Immature natural killer cell (primary cell): ENCODE data around the gene RPRD1A. TPM values are rescaled to one million over a fixed set of nuclear protein-coding genes. Genes with fewer than 3 reads are reported as not detected.

Experiments used
- DNase-seq, 3 donors: peaks; one replicate each; pipeline ENCODE4 v3.0.0; 2022; ENCODE audit warnings: mixed read lengths in 1 of 3
- H3K27ac Mint-ChIP-seq, 6 donors: one replicate each; pipeline ENCODE4 v1.8.0; 2020; ENCODE audit warnings: mixed read lengths in 6 of 6, mild to moderate bottlenecking in 5 of 6, inconsistent platforms in 4 of 6, moderate library complexity in 3 of 6
- H3K27me3 Mint-ChIP-seq, 3 donors: one replicate each; pipeline ENCODE4 v1.8.0; 2020 to 2021; ENCODE audit warnings: low read depth in 3 of 3, mild to moderate bottlenecking in 3 of 3, mixed read lengths in 3 of 3, moderate library complexity in 3 of 3, inconsistent platforms in 1 of 3
- H3K36me3 Mint-ChIP-seq, 3 donors: one replicate each; pipeline ENCODE4 v1.8.0; 2020; ENCODE audit warnings: mixed read lengths in 3 of 3, inconsistent platforms in 2 of 3, mild to moderate bottlenecking in 2 of 3
- H3K4me1 Mint-ChIP-seq, 2 donors: one replicate each; pipeline ENCODE4 v1.8.0; 2020; ENCODE audit warnings: inconsistent platforms in 2 of 2, mild to moderate bottlenecking in 2 of 2, mixed read lengths in 2 of 2, moderate library complexity in 1 of 2
- H3K4me3 Mint-ChIP-seq, 5 donors: one replicate each; pipeline ENCODE4 v1.8.0; 2020; ENCODE audit warnings: mild to moderate bottlenecking in 5 of 5, mixed read lengths in 5 of 5, inconsistent platforms in 3 of 5, moderate library complexity in 3 of 5
- H3K9me3 Mint-ChIP-seq, 6 donors: one replicate each; pipeline ENCODE4 v1.8.0; 2020; ENCODE audit warnings: mild to moderate bottlenecking in 6 of 6, mixed read lengths in 6 of 6, inconsistent platforms in 4 of 6, moderate library complexity in 3 of 6
- polyA plus RNA-seq, 3 donors: library from polyadenylated mRNA; unstranded; fragments of 300-500 nt; fragmentation: Illumina TruSeq; gene quantifications; one replicate each; pipeline ENCODE4 v1.2.3, GENCODE V29; 2021

RPRD1A gene
- polyA plus RNA-seq, 3 donors from 2014 or later: 6.3 to 11.0 (median 7.4) TPM

- no peaks in the 10 kb centered on the region for H3K36me3 Mint-ChIP-seq
- no peak for DNase-seq
- H3K9me3 Mint-ChIP-seq: no peaks in the 10 kb centered on the region
- H3K27ac Mint-ChIP-seq: no peak overlapping the region
- peaks cover 9 to 14% of the 10 kb centered on the region in 2 donors for H3K4me1 Mint-ChIP-seq
- H3K27me3 Mint-ChIP-seq: peaks cover 0 to 4% (median 0%) of the 10 kb centered on the region in 3 donors
- H3K4me3 Mint-ChIP-seq: no peak overlapping the region
Measured at GRCh38 chr18:35998967-35999366, 68.4 kb downstream of the RPRD1A start.

- H3K27ac Mint-ChIP-seq: no peak overlapping the region
- DNase-seq: no peak
- H3K4me1 Mint-ChIP-seq: no peaks in the 10 kb centered on the region
- H3K4me3 Mint-ChIP-seq: no peak overlapping the region
- peaks cover 0 to 7% (median 4%) of the 10 kb centered on the region in 3 donors for H3K36me3 Mint-ChIP-seq
- no peaks in the 10 kb centered on the region for H3K27me3 Mint-ChIP-seq
- no peaks in the 10 kb centered on the region for H3K9me3 Mint-ChIP-seq
Measured at GRCh38 chr18:35993013-35993412, 74.3 kb downstream of the RPRD1A start.

- H3K27me3 Mint-ChIP-seq: no peaks in the 10 kb centered on the region
- no peak overlapping the region for H3K4me3 Mint-ChIP-seq
- peaks cover 6 to 13% (median 10%) of the 10 kb centered on the region in 3 donors for H3K36me3 Mint-ChIP-seq
- DNase-seq: no peak
- H3K4me1 Mint-ChIP-seq: no peaks in the 10 kb centered on the region
- H3K9me3 Mint-ChIP-seq: no peaks in the 10 kb centered on the region
- H3K27ac Mint-ChIP-seq: no peak overlapping the region
Measured at GRCh38 chr18:35991696-35992095, 75.7 kb downstream of the RPRD1A start.

GRCh38 chr18:35983818-35984217 lies 83.5 kb downstream of the RPRD1A start:
- peaks cover 0 to 3% (median 2%) of the 10 kb centered on the region in 3 donors for H3K27me3 Mint-ChIP-seq
- no peaks in the 10 kb centered on the region for H3K4me1 Mint-ChIP-seq
- no peak for DNase-seq
- peaks cover 21 to 37% (median 24%) of the 10 kb centered on the region in 3 donors for H3K36me3 Mint-ChIP-seq
- H3K9me3 Mint-ChIP-seq: no peaks in the 10 kb centered on the region
- H3K4me3 Mint-ChIP-seq: no peak overlapping the region
- no peak overlapping the region for H3K27ac Mint-ChIP-seq

GRCh38 chr18:35983147-35983546 lies 84.2 kb downstream of the RPRD1A start:
- Mint-ChIP-seq H3K4me3 (no peak overlapping the region), H3K27ac (no peak overlapping the region), H3K36me3 (peaks cover 25 to 44% (median 28%) of the 10 kb centered on the region in 3 donors), H3K4me1 (peaks cover 0 to under 1% of the 10 kb centered on the region in 2 donors), H3K27me3 (peaks cover 0 to 3% (median 2%) of the 10 kb centered on the region in 3 donors), H3K9me3 (no peaks in the 10 kb centered on the region)
- DNase-seq: no peak

GRCh38 chr18:35982409-35983114 lies 84.8 kb downstream of the RPRD1A start:
- peaks cover 0 to 3% (median 2%) of the 10 kb centered on the region in 3 donors for H3K27me3 Mint-ChIP-seq
- no peak for DNase-seq
- no peak overlapping the region for H3K4me3 Mint-ChIP-seq
- no peak overlapping the region for H3K27ac Mint-ChIP-seq
- no peaks in the 10 kb centered on the region for H3K9me3 Mint-ChIP-seq
- H3K4me1 Mint-ChIP-seq: peaks cover 0 to 6% of the 10 kb centered on the region in 2 donors
- H3K36me3 Mint-ChIP-seq: peaks cover 29 to 48% (median 33%) of the 10 kb centered on the region in 3 donors

- Mint-ChIP-seq H3K36me3 (peaks cover 23 to 54% (median 42%) of the 10 kb centered on the region in 3 donors), H3K9me3 (no peaks in the 10 kb centered on the region), H3K27ac (no peak overlapping the region), H3K4me3 (no peak overlapping the region), H3K27me3 (peaks cover 0 to 3% (median 0%) of the 10 kb centered on the region in 3 donors), H3K4me1 (peaks cover 7 to 26% of the 10 kb centered on the region in 2 donors)
- DNase-seq: no peak
Measured at GRCh38 chr18:35979112-35979511, 88.2 kb downstream of the RPRD1A start.

GRCh38 chr18:35974181-35974580 lies 93.2 kb downstream of the RPRD1A start:
- Mint-ChIP-seq H3K27ac (peak overlapping the region; percentile 71 to 92 (median 90)), H3K4me1 (peaks cover 39 to 66% of the 10 kb centered on the region in 2 donors), H3K4me3 (peak overlapping the region; percentile 89 to 99 (median 96)), H3K27me3 (peaks cover 6 to 17% (median 6%) of the 10 kb centered on the region in 3 donors), H3K9me3 (no peaks in the 10 kb centered on the region), H3K36me3 (peaks cover 12 to 28% (median 27%) of the 10 kb centered on the region in 3 donors)
- DNase-seq: no peak

- H3K4me3 Mint-ChIP-seq: peak overlapping the region; percentile 89 to 99 (median 96)
- H3K27me3 Mint-ChIP-seq: peaks cover 6 to 17% (median 6%) of the 10 kb centered on the region in 3 donors
- H3K9me3 Mint-ChIP-seq: no peaks in the 10 kb centered on the region
- peaks cover 39 to 66% of the 10 kb centered on the region in 2 donors for H3K4me1 Mint-ChIP-seq
- no peak for DNase-seq
- peak overlapping the region; percentile 88 to 98 (median 92) for H3K27ac Mint-ChIP-seq
- H3K36me3 Mint-ChIP-seq: peaks cover 12 to 26% (median 25%) of the 10 kb centered on the region in 3 donors
Measured at GRCh38 chr18:35973650-35974049, 93.7 kb downstream of the RPRD1A start.

- peak within 1 kb of the TSS; percentile 88 to 98 (median 93) for H3K27ac Mint-ChIP-seq
- H3K4me1 Mint-ChIP-seq: peaks cover 39 to 58% of the 10 kb centered on the region in 2 donors
- H3K36me3 Mint-ChIP-seq: peaks cover 4 to 13% (median 13%) of the 10 kb centered on the region in 3 donors
- H3K27me3 Mint-ChIP-seq: peaks cover 6 to 17% (median 6%) of the 10 kb centered on the region in 3 donors
- H3K9me3 Mint-ChIP-seq: no peaks in the 10 kb centered on the region
- H3K4me3 Mint-ChIP-seq: peak within 1 kb of the TSS; percentile 89 to 99 (median 96)
- DNase-seq: peak; percentile 91 to 92 (median 92)
Measured at GRCh38 chr18:35972197-35973000, 95.0 kb downstream of the RPRD1A start, which contains the start of gene RMP24. Gene RMP24, plus strand, starts transcription at chr18:35972679.

GRCh38 chr18:35971661-35972196 lies 95.6 kb downstream of the RPRD1A start:
- H3K27me3 Mint-ChIP-seq: peaks cover 6 to 17% (median 7%) of the 10 kb centered on the region in 3 donors
- peak overlapping the region; percentile 88 to 98 (median 93) for H3K27ac Mint-ChIP-seq
- H3K36me3 Mint-ChIP-seq: peaks cover 4 to 10% (median 10%) of the 10 kb centered on the region in 3 donors
- H3K9me3 Mint-ChIP-seq: no peaks in the 10 kb centered on the region
- H3K4me1 Mint-ChIP-seq: peaks cover 39 to 56% of the 10 kb centered on the region in 2 donors
- peak in 1 of 3 donors; percentile 11 for DNase-seq
- peak overlapping the region; percentile 89 to 99 (median 96) for H3K4me3 Mint-ChIP-seq

- no peak for DNase-seq
- H3K4me1 Mint-ChIP-seq: peaks cover 34 to 44% of the 10 kb centered on the region in 2 donors
- H3K27me3 Mint-ChIP-seq: peaks cover 6 to 19% (median 7%) of the 10 kb centered on the region in 3 donors
- H3K9me3 Mint-ChIP-seq: peaks cover 0 to 2% (median 0%) of the 10 kb centered on the region in 6 donors
- peak overlapping the region; percentile 14 to 89 (median 55) for H3K27ac Mint-ChIP-seq
- peaks cover 0 to 6% (median 0%) of the 10 kb centered on the region in 3 donors for H3K36me3 Mint-ChIP-seq
- peak overlapping the region in 4 of 5 donors; percentile 23 to 91 (median 50) for H3K4me3 Mint-ChIP-seq
Measured at GRCh38 chr18:35969676-35970075, 97.7 kb downstream of the RPRD1A start.

GRCh38 chr18:35968278-35968880 lies 99.0 kb downstream of the RPRD1A start:
- Mint-ChIP-seq H3K4me1 (peaks cover 25 to 32% of the 10 kb centered on the region in 2 donors), H3K36me3 (peaks cover 0 to 6% (median 0%) of the 10 kb centered on the region in 3 donors), H3K4me3 (no peak overlapping the region), H3K27me3 (peaks cover 6 to 19% (median 7%) of the 10 kb centered on the region in 3 donors), H3K9me3 (peaks cover 0 to 2% (median 0%) of the 10 kb centered on the region in 6 donors), H3K27ac (peak overlapping the region in 1 of 6 donors; percentile 48)
- no peak for DNase-seq
